HG02759 (cell line): ENCODE measurements around the gene EPS8L3.
"Not testable (repeated sequence)": the region's sequence is repeated elsewhere in the genome, so short reads cannot be mapped to it uniquely, and the experiment has no call there.

Source experiments
- ATAC-seq: cut with Tn5 transposase; IDR thresholded peaks from one replicate; pipeline ENCODE4 v1.9.1; 2021; ENCODE audit warnings: mild to moderate bottlenecking, moderate library complexity; ENCODE audit not compliant: unreplicated experiment

EPS8L3 gene, protein sequence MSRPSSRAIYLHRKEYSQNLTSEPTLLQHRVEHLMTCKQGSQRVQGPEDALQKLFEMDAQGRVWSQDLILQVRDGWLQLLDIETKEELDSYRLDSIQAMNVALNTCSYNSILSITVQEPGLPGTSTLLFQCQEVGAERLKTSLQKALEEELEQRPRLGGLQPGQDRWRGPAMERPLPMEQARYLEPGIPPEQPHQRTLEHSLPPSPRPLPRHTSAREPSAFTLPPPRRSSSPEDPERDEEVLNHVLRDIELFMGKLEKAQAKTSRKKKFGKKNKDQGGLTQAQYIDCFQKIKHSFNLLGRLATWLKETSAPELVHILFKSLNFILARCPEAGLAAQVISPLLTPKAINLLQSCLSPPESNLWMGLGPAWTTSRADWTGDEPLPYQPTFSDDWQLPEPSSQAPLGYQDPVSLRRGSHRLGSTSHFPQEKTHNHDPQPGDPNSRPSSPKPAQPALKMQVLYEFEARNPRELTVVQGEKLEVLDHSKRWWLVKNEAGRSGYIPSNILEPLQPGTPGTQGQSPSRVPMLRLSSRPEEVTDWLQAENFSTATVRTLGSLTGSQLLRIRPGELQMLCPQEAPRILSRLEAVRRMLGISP

DNA sequence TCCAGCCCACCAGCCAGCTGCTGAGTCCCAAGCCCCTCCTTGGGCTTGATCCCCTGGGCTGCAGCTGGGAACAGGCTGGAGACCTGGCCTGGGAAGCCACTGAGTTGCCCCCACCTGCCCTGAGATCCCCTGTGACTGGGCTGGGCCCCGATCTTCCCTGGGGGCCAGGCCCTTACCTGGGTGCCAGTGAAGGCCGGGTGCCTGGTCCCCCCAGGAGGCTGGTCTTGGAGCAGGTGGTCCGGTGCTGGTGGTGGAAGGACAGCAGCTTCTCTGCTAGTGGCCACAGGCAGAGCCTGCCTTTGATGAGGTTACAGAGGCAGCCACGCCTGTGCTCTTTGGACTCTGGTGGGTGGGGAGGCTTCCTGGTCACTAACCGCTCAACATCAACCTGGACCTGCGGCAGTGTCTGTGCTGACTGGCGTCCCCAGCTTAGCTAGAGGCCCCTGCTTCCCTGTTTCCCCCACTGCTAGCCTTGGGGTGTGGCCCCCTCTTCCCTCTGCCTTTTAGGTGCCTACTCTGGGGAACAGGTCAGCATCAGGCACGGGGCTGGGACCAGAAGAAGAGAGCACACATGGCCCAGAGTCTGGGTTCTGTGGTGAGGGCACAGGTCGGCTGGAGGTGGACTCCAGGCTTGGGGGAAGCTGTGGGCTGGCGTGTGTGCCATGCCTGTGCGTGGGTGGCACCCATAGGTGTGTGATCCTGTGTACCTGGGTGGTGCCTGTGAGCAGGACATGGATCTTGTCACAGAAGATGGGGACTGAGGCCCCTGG lies at the start of gene EPS8L3:
Gene EPS8L3 (minus strand): TSS at position 278 of the 770 bp plus-strand sequence. CDS start 2,174 bp downstream, outside the sequence.
- ATAC-seq: no peak

DNA sequence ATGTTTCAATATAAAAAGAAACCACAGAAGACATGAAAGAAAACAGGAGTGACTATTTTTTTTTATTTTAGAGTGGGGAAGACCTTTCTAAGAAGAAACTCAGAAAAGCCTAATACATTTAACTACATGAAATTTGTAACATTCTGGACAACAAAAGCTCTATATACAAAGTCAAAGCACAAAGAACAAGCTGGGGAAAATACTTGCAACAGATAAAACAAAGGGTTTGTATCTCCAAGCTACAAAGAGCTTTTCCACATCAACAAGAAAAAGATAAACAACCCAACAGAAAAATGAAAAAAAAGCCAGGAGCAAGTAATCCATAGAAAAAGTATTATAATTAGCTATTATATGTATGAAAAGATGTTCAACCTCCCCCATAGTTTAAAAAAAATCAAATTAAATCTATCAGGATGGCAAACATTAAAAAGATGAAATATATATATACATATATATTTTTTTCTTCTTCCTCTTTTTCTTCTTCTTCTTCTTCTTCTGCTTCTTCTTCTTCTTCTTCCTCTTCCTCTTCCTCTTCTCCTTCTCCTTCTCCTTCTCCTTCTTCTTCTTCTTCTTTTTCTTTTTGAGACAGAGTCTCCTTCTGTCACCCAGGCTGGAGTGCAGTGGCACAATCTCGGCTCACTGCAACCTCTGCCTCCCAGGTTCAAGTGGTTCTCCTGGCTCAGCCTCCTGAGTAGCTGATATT lies 49.1 kb upstream of the EPS8L3 start:
- ATAC-seq: no peak

DNA sequence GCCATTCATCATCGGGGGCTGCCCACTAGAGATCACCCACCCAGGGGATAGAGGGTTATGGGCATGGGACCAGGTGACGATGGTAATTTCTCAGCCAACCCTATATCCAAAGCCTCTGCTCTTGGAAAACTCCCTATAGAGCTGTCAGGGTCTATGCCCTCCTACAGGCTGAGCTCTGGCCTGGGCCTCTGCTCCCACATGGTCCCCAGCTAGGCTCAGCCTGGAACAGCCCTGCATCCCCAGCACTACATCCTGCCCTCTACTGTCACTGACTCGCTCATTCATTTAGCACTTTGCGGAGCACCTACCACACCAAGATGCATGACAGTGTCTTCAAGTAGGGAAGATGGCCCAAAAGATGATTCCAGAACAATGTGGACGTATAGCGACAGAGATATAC lies 45.0 kb upstream of the EPS8L3 start:
- no peak for ATAC-seq

DNA sequence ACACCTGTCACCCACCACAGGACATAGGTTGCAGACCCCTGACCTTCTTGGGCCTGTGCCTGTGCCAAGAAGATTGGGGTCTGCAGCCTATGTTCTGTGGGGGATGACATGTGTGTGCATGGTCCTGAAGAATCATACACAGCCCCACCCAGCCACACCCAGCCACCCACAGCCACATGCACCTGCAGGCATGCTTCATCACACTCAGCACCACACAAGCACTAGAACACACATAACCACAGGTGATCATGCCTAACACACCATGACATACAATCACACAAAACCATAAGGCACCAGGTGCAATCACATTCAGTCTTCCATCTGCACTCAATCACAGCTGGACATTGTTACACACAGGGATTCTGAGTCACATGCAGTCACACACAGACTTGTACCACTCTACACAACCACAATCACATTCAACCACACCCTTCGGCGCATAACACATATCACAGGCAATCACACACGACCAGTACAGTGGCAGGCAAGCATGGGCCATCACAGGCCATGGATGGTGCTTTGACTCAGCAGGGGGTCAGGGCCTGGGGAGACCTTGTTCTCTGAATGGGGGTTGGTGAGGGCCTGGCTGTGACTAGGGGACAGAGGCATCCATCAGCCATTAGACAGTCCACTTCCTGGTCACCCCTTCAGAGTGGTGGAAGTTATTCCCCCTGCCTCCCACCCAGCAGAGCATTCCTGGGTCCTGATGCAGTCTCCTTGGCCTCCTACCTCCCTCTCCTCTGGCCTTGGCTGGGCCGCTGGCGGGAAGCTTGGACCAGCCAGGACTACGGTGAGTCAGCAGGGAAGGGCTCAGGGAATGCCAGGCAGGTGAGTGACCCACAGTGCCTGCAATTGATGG lies 44.3 kb upstream of the EPS8L3 start:
- no peak for ATAC-seq

DNA sequence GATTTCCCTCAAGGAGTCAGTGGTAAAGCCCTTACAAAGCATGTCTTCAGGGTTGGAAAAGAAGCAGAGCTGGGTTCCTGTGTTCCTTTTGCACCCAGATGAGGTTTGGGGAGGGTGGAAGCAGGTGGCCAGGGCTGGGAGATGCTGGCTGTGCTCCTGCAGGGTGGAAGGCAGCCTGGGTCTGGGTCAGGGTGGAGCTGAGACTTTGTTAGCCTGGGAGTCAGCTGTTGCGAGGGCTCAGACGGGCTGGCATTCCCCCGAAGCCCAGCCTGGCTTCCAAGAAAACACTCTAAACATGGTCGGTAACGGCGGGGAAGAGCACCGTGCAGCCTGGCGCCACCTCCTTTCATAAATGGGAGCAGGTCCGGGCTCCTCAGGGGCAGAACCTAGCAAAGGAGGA lies 43.7 kb upstream of the EPS8L3 start:
- ATAC-seq: no peak

DNA sequence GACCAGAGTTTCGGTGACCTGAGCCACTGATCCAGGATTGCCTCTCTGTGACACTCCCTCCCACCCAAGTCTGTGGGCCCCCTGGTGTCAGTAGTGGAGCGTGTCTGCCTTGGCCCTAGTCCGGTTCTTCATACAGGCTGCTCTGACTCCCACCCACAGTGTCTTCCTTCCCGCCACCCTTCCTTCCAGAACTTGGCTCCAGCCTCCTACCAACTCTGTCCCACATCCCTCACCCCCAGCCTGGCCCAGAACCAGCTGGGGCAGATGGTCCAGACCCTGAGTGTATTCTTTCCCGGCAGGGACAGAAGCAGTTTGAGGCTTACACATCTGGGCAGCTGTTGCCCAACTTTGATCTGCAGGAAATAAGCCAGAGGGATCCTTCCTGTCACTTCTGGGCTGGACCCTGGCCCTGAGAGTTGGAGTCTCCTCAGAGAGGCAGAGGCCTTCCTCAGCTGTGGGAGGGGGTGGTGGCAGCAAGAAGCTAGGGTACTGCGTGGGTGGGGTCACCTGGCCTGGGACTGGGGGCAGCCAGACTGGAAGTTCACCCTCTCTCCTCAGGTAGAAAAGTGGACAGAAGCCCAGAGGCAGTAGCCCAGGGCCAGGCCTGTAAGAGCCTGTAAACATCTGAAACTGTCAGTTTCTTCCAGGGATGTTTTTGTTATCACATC lies 43.1 kb upstream of the EPS8L3 start:
- ATAC-seq: no peak

DNA sequence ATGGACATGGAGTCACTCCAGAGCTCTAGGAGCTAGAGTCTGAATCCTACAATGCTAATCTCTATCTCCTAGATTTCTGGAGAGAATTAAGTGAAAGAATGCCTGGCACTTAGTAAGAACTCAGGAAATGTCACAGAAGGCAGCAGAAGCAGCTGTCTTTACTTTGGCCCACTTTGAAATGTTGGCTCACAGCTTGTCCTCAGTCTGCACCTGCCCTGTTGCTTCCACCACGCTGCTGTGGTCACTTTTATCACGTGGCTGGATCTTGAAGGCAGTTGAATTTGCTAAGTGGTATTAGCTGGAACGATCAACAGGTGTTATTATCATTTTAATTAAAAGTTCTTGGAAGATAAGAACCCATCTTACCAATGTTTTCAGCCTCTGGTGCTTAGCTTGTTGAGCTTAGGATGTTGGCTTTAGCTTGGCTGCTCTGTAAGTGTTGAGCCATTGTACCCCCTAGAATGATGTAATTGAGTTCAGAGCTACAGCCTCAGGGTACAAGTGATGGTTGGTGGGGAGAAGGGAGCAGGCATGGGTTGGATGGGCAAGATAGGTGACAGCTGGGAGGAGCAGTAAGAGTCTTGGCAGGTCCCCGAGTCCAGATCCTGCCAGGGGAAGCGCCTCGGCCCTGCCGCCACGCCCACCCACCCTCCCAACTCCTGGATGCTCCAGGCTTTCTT lies 41.9 kb upstream of the EPS8L3 start:
- ATAC-seq: no peak

DNA sequence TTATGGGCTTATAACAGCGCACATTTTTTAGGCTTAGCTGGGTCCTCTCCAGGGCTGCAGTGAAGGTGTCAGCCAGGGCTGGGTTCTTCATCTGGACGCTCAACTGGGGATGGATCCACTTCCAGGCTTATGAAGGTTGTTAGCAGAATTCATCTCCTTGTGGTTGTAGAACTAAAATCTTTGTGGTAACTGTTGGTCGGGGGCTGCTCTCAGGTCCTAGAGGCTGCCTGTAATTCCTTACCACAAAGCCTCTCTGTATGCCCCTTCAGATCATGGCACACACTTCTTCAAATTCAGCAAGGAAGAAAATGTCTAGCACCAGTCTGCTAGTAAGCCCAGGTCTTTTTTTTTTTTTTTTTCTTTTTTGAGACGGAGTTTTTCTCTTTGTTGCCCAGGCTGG lies 40.9 kb upstream of the EPS8L3 start:
- no peak for ATAC-seq

DNA sequence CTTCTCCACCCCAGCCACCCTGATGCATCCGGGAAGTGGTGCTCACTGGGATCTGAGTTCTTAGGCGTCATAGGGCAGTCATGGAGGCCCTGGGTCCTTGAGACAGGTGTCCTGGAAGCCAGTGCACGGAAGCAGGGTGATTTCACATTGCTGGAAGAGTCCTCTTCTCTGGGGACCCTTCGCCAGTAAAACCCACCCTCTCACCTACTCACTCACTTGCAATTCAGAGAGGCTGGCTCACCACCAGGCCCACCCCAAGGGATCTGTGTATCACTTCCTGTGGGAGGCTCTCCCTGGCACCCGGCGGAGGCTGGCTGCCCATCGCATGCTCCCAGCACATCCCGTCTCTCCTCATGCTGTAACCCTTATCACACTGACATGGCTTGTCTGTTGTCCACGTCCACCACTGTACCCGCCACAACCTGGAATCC lies 40.2 kb upstream of the EPS8L3 start:
- no peak for ATAC-seq

DNA sequence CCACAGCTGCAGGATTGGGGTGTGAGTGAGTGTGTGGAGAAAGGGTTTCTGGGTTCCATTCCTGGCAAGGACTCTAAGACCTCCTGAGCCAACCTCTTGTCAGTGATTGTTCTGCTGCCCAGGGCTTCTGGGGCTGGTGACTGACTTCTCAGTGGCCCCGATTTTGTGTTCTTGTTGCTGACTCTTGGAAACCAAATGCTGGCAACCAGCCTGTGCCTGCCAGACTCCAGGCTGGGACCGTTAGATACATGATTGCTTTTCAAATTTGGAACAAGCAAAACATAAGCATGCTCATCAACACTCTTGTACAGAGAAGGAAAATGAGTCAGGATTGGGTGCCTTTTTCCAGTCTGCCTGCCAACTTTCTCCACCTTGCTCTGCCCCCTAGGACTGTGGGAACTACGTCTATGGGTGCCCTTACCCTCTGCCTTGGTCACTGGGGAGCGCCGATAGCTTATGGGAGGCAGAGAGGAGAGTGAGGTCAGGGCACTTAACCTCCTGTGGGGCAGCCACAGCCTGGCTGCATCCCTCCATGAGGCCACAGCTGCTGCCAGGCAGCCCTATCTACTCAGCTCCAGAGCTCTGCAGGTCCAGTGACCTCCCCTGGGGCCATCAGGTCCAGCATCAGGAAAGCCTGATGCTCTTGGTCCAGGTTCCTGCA lies 39.3 kb upstream of the EPS8L3 start:
- no peak for ATAC-seq

DNA sequence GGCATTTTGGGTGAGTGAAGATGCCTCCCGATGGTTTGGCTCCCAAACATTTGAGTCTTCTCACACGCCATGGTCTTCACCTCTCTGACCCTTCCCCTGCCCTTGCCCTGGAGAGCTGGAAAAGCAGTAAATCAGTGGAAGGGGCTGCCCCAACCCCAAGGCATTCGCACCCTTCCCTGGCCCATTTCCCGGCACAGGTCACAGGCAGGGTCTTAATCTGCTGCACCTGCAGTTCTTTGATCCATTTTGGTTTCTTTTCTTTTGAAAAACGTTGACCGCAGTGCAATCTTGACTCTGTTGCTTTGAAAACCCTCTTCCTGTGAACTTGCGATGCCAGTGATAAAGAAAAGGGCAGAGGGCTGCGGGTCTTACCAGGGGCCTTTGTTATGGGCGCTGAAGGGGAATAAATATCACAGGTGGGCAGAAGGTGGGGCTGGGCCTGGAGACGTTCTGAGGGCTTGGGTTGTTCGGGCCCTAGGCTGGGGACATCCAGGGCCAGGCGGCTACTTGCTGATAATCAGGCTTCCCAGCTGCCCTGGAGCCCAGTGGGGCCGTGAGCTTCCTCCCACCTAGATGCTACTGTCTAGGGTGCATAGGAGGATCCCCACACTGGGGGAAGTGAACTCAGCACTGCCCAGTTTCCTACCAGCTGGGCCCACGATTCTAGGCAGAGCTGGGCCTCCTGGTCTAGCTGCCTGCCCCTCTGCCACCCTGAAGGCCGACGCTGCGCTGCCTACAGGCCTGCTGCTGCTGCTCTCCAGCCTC lies 38.6 kb upstream of the EPS8L3 start:
- no peak for ATAC-seq

DNA sequence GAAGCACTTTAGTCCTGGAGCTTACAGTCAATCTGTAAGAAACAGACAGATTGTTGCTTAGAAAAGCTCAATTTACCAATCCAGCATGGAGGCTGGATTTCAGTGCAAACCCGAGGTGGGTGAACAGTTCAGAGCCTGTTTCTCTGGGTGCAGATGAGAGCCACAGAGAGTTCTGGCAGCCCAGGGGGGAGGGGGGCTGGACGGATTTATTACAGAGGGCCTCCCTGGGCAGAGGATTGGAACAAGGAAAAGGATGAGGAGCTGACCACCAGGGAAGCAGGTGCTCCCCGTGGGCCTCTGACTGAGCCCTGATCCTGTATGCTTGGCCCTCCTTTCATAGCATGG lies 38.0 kb upstream of the EPS8L3 start:
- ATAC-seq: no peak

DNA sequence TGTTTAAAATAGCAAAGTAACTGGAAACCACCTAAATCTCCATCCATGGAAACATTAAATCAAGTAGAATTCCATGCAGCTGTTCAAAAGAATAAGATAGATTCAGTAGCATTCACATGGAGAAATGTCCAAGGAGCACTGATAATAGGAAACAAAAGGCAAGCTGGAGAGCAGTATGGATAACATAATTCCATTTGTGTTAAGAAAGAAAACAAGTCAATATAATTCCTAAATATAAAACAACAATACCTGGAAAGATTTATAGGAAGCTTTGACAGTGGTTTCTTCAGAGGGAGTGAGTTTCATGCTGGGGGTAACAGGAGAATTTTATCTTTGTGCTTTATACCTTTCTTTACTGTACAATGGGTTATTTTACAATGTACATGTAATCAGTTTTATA lies 36.6 kb upstream of the EPS8L3 start:
- no peak for ATAC-seq

DNA sequence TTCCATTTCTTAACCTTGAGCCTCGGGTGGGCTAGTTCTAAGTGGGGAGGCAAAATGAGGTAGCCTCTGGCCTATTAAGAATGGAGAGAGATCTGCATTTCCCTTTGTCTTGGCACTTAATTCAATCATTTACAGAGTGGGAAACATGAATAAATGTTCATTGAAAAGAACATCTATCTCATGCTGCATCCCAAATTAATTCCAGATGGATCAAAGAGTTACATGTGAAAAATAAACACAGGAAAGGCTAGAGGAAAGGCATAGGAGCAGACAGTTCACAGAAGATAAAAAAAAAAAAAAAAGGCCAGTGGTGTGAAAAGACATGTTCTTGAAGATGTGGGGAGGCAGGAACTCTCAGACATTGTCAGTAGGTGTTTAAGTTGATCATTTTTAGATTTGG lies 35.7 kb upstream of the EPS8L3 start:
- ATAC-seq: no peak

DNA sequence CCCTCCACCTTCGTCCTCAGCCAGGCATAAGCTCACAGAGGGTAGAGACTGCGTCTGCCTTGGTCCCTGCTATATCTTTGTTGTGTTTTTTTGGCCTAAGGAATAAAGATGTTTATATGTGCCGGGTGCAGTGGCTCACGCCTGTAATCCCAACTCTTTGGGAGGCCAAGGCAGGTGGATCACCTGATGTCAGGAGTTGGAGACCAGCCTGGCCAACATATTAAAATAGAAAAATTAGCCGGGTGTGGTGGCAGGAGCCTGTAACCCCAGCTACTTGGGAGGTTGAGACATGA lies 33.5 kb upstream of the EPS8L3 start:
- not testable (repeated sequence) for ATAC-seq

DNA sequence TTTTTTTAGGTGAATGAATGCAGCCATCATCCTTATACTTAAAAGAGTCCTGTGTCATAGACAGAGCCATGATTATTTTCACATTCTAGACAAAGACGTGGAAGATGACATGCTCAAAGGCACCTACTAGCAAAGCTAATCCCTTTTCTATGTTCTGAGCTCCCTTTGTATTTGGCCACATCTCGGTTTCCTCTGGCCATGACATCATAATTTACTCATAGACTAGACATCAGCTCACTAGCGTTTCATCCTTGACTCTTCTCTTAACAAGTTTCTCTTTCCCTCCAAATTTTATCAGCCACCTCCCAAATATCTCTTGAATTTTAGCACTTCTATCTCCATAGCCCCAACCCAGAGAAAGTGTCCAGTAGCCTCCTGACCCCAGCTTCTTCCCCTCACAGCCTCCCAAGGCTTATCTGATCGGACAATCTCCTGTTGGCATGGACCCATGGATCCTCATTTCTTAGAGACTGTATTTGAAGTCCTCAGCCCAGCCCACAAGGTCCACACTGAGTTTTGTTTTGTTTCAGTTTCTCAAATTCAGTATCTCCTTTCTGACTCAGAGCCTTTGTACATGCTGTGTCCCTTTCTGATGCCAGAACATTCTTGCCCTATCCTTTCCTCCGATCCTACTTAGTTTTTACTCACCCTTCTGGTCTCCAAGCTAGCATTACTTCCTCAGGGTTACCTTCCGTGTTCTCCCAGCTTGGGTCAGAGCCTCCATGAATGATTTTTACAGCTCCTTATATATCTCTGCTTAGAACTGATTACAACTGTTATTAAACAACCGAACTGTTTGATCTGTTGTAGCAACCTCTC lies 33.0 kb upstream of the EPS8L3 start:
- no peak for ATAC-seq
